A673 (cell line): ENCODE measurements around the gene BDKRB1. TPM values are rescaled to one million over a fixed set of nuclear protein-coding genes. Genes with fewer than 3 reads are reported as not detected.

Experiments used
- BruUV-seq: library from RNA; stranded (reverse); fragments of 400-500 nt; replicated peaks from 2 replicates; lab custom pipeline; 2021; lab: Mats Ljungman, UMichigan
- CTCF ChIA-PET: fragments of 300-600 bp; sonication (Branson Sonifier 250); formaldehyde crosslinking; loops from one replicate; lab custom pipeline; 2022; ENCODE audit warnings: antibody characterized with exemption; lab: Charles Lee
- POLR2A ChIA-PET: fragments of 300-600 bp; sonication (Branson Sonifier 250); formaldehyde crosslinking; loops from one replicate; lab custom pipeline; 2022; ENCODE audit warnings: antibody characterized with exemption; ENCODE audit not compliant: low non-redundant PET; lab: Charles Lee
- DNase-seq: peaks from one replicate; pipeline ENCODE4 v3.0.0-alpha.2; 2015; ENCODE audit warnings: low spot score
- H3K27ac ChIP-seq: fragments of 200-600 bp; sonication (generic); 2 replicates; pipeline ENCODE4 v1.5.1; 2016; ENCODE audit warnings: mixed run types, low read depth, mild to moderate bottlenecking, mixed read lengths, antibody characterized with exemption, low read length; ENCODE audit not compliant: poor library complexity, severe bottlenecking
- H3K27me3 ChIP-seq: fragments of 200-600 bp; sonication (generic); replicated peaks from 2 replicates; pipeline ENCODE4 v1.6.1; 2017; ENCODE audit warnings: mixed run types, low read depth, mild to moderate bottlenecking, mixed read lengths, antibody characterized with exemption, low read length; ENCODE audit not compliant: insufficient read depth, poor library complexity
- H3K36me3 ChIP-seq: fragments of 200-600 bp; sonication (generic); 2 replicates; pipeline ENCODE4 v1.6.1; 2016; ENCODE audit warnings: mixed run types, mild to moderate bottlenecking, mixed read lengths, antibody characterized with exemption, low read length; ENCODE audit not compliant: insufficient read depth, poor library complexity, severe bottlenecking
- H3K4me1 ChIP-seq: fragments of 200-600 bp; sonication (generic); 2 replicates; pipeline ENCODE4 v1.6.1; 2017; ENCODE audit warnings: mixed run types, mild to moderate bottlenecking, mixed read lengths, antibody characterized with exemption, low read length; ENCODE audit not compliant: insufficient read depth, poor library complexity, severe bottlenecking
- H3K4me3 ChIP-seq: fragments of 200-600 bp; sonication (generic); 2 replicates; pipeline ENCODE4 v1.5.1; 2016; ENCODE audit warnings: low read depth, mixed run types, mild to moderate bottlenecking, mixed read lengths, low read length; ENCODE audit not compliant: poor library complexity, severe bottlenecking
- H3K9me3 ChIP-seq: fragments of 200-600 bp; sonication (generic); 2 replicates; pipeline ENCODE4 v1.6.1; 2016; ENCODE audit warnings: mixed run types, low read depth, mild to moderate bottlenecking, mixed read lengths, antibody characterized with exemption, low read length; ENCODE audit not compliant: poor library complexity, severe bottlenecking
- EZH2 ChIP-seq: fragments of 200-600 bp; sonication (generic); IDR thresholded peaks from 2 replicates; pipeline ENCODE4 v1.6.1; 2017; ENCODE audit warnings: borderline replicate concordance, low read depth, mild to moderate bottlenecking, mixed read lengths, antibody characterized with exemption, low read length; ENCODE audit not compliant: poor library complexity, severe bottlenecking
- intact Hi-C: fragments of 100-400 bp; cut with micrococcal nuclease; formaldehyde crosslinking; loops from one replicate; pipeline ENCODE4 v1.10.0; 2022; ENCODE audit not compliant: unreplicated experiment
- total RNA-seq: library from RNA; stranded (reverse); gene quantifications from 2 replicates; pipeline ENCODE4 v1.2.3, GENCODE V29; 2021
- TF ChIP-seq, protein P1 (sequence below): fragments of 300-800, 200-600 bp; sonication (generic); conservative IDR thresholded peaks from 2 replicates; pipeline ENCODE4 v1.5.1; 2017; ENCODE audit warnings: low read depth, mild to moderate bottlenecking, antibody characterized with exemption, low read length, moderate library complexity, mixed read lengths

BDKRB1 gene
- total RNA-seq, 1 experiment from 2014 or later: not detected

DNA sequence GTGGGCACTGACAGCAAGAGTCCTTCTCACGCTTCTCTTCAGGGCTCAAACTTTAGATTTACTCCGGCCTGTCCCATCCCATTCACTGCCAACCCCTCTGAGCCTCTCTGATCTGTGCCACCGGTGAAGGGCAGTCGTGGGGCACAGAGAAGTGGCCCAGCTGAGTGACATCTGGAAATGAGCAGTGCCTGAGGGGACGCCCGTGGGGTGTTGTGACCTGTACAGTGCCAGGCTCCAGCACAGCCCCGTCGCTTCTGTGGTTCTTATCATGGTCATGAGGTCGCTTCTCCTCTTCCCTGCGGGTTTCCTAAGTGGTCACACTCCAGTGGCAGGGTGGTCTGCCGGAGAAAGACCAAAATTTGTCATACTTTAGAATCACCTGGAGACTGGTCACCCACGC is 47.3 kb upstream of the BDKRB1 start:
- TF ChIP-seq, protein P1, sequence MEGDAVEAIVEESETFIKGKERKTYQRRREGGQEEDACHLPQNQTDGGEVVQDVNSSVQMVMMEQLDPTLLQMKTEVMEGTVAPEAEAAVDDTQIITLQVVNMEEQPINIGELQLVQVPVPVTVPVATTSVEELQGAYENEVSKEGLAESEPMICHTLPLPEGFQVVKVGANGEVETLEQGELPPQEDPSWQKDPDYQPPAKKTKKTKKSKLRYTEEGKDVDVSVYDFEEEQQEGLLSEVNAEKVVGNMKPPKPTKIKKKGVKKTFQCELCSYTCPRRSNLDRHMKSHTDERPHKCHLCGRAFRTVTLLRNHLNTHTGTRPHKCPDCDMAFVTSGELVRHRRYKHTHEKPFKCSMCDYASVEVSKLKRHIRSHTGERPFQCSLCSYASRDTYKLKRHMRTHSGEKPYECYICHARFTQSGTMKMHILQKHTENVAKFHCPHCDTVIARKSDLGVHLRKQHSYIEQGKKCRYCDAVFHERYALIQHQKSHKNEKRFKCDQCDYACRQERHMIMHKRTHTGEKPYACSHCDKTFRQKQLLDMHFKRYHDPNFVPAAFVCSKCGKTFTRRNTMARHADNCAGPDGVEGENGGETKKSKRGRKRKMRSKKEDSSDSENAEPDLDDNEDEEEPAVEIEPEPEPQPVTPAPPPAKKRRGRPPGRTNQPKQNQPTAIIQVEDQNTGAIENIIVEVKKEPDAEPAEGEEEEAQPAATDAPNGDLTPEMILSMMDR: no peak
- no peak for TF ChIP-seq EZH2
- Histone ChIP-seq H3K4me1 (peaks cover 10% of the 10 kb centered on the region), H3K36me3 (no peaks in the 10 kb centered on the region), H3K9me3 (peaks cover 3% of the 10 kb centered on the region), H3K4me3 (no peak overlapping the region), H3K27ac (no peak overlapping the region), H3K27me3 (no peaks in the 10 kb centered on the region)
- no peak for DNase-seq
- intact Hi-C loops: no loop called here
- CTCF ChIA-PET: no interaction called here
- POLR2A ChIA-PET: no interaction called here
- BruUV-seq: no TSS peak

DNA sequence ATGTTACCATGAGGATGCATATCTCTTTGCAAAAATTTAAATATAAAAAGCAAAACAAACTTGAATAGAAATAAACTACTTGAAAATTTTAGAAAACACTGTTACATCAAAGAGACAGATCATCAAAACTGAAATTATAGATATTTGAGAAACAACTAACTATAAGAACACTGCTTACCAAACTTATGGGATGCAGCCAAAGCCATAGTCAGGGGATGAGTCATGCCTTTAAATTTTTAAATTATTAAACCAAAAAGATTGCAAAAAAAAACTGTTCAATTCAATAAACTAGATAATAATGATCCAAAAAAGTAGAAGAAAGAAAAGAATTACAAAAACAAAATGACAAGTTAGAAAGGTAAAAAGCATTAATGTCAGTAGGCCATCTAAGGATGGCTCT is 43.9 kb upstream of the BDKRB1 start:
- Histone ChIP-seq H3K9me3 (peaks cover 3% of the 10 kb centered on the region), H3K4me1 (no peaks in the 10 kb centered on the region), H3K27ac (no peak overlapping the region), H3K4me3 (no peak overlapping the region), H3K36me3 (no peaks in the 10 kb centered on the region), H3K27me3 (no peaks in the 10 kb centered on the region)
- no TSS peak for BruUV-seq
- ChIA-PET CTCF (no interaction called here), POLR2A (no interaction called here)
- no peak for DNase-seq
- intact Hi-C loops: no loop called here
- TF ChIP-seq, protein P1: no peak
- TF ChIP-seq EZH2: no peak

DNA sequence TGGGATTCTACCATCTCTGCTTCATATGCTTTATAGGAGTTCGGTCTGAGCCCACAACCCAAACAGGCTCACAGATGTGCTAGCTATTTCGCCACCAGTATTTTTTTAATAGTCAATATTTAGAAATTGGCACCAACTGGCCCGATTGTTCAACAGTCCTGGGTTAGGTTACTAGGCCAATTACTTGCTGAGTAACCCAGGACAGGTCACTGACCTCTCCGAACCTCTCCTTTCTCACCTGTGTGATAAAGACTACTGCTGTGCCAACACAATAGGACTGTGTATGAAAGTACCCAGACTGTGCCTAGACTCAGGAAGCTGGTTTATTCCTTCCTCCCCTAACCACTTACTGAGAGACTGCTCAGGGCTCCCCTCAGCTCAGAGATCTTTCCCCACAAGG is 43.1 kb upstream of the BDKRB1 start:
- no peaks in the 10 kb centered on the region for H3K4me1 ChIP-seq
- H3K9me3 ChIP-seq: peaks cover 3% of the 10 kb centered on the region
- intact Hi-C loops: no loop called here
- CTCF ChIA-PET: no interaction called here
- H3K27me3 ChIP-seq: no peaks in the 10 kb centered on the region
- no TSS peak for BruUV-seq
- no peak overlapping the region for H3K4me3 ChIP-seq
- H3K27ac ChIP-seq: no peak overlapping the region
- H3K36me3 ChIP-seq: no peaks in the 10 kb centered on the region
- POLR2A ChIA-PET: no interaction called here
- TF ChIP-seq EZH2: no peak
- TF ChIP-seq, protein P1: no peak
- DNase-seq: no peak
